Fibroblast of skin of left biceps (primary cell): ENCODE results near the gene DNASE1.

Source experiments
- DNase-seq, 2 experiments: peaks; one replicate each; pipeline ENCODE4 v3.0.0-alpha.2; 2013; ENCODE audit warnings: low read depth in 2 of 2

The DNASE1 gene

DNA sequence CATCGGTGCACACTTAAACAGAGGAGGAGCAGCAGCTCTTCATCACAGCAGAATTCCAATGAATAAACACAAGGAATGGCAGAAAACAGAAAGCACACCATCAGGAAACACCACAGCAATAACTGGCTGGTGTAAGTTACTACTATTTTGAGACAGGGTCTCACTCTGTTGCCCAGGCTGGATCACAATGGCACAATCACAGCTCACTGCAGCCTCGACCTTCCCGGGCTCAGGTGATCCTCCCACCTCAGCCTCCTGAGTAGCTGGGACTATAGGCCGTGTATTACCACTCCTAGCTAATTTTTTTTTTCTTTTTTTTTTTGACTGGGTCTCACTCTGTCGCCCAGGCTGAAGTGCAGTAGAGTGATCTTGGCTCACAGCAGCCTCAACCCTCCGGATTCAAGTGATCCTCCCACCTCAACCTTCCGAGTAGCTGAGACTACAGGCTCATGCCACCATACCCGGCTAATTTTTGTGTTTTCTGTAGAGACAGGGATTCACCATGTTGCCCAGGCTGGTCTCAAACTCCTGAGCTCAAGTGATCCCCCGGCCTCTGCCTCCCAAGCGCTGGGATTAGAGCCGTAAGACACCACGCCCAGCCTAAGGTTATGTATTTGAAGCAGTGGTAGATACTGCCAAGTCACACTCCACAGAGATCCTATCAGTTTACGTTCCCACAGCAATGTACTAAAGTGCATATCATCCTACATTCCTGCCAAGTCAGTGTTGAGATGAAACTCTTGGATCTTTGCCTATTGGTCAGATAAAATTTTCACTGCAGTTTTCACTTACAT lies 42.1 kb downstream of the DNASE1 start:
- peak; percentile 56 to 66 for DNase-seq

DNA sequence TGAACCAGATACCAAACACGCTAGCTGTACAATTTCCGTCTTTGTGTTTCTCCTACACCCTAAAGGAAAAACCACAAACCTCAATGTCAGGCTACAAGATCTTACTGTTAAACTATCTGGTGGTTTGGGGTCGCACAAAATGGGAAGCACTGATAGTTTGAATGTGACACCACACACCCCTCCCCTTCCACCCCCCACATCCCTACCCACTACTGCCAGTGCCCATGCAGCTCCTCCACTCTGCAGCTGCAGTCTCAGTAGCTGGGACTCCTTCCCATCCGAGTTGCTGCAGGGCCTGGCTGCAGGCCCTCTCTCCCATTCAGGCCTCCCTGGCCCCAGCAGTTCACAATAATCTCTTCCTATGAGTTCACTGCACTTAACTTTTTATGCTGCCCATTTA lies 44.5 kb downstream of the DNASE1 start:
- DNase-seq, result no peak

DNA sequence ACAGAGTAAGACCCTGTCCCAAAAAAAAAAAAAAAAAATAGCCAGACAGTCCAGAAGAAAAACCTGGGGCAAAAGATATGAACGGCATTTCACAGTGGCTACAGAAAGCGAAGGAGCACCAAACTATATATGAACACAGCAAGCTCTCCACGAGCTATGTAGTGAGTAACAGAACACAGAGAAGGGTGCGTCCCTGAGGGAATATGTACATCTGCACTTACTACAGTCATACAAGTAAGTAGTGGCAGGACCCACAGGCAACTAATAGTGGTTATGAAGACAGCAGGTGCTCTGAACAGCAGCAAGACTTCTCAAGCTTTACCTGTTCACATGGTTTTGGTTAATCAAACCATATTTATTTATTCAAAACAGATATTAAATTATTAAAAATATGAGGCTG lies 47.0 kb downstream of the DNASE1 start:
- DNase-seq, result no peak

DNA sequence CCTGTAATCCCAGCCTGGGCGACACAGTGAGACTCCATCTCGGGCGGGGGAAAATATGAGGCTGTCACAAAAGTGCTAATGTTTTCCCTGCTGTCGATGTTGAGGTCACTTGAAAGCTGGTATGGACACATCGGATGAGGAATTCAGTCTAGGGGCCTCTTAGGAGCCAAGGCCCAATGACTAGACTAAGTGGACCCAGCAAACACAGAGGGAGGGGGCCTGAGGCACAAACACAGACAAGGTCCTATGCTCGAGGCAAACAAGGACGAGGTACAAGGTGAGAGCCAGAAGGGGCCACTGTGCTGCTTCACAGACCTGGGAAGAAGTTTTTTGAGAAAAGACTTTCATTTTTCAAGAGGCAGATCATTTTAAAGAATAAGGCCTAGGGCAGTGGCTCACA lies 47.6 kb downstream of the DNASE1 start:
- DNase-seq, result no peak

DNA sequence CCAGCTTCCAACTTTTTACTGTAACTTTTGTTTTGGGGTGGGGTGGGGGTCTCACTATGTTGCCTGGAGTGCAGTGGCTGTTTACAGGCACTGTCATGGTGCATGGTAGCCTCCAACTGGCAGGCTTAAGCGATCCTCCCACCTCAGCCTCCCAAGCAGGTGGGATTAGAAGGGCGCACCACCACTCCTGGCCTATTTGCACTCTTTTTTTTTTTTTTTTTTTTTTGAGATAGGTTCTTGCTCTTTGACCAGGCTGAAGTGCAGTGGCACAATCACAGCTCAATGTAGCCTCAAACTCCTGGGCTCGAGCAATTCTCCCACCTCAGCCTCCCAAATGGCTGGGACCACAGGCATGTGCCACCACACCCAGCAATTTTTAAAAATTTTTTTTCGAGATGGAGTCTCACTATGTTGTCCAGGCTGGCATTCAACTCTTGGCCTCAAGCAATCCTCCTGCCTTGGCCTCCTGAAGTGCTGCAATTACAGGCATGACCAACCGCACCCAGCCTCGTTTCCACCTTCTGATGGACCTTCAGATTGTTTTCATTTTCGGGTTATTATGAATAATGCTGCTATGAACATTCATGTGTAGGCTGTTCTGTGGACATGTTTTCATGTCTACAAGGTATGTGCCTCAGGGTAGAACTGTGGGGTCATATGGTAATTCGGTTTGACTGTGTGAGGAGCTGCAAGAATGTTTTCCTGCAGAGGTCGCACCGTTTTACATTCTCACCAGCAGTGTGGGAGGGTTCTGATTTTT lies 51.9 kb downstream of the DNASE1 start:
- DNase-seq, result no peak
